ENCODE data around the gene MAST2. TPM values are rescaled to one million over a fixed set of nuclear protein-coding genes. Genes with fewer than 3 reads are reported as not detected.
"Not testable (repeated sequence)": the region's sequence is repeated elsewhere in the genome, so short reads cannot be mapped to it uniquely, and the experiment has no call there.

The MAST2 gene
- total RNA-seq, 4 donors from 2014 or later = 8.3 to 24.8 (median 14.5) TPM

DNA sequence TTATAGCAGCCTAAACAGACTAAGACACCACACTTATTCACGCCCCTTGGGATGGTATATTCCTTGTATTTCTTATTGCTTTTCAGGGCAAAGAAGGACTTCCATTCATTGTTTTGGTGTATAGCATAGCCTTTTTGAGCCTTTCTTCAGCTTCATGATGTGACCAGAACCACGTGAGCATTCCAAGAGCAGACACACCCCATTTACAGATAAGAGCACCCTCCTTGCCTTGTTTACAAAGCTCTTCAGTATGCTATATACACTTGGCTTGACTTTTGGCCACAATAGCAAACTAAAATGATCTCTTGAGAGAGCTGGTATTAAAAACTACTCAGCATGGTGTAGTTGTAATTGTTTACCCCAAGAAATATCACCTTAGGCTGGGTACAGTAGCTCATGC lies 250.3 kb downstream of the MAST2 start:
- Histone ChIP-seq H3K4me3 (no peak overlapping the region), H3K9me3 (no peaks in the 10 kb centered on the region), H3K36me3 (peaks cover 0 to 13% (median 0%) of the 10 kb centered on the region in 3 donors), H3K27ac (no peak overlapping the region), H3K27me3 (no peaks in the 10 kb centered on the region), H3K4me1 (no peaks in the 10 kb centered on the region)
- intact Hi-C loops (cut with DNase I) = no loop called here
- 59 to 80% methylated on average over 2 of the region's 2 CpGs for WGBS, 2 donors
- TF ChIP-seq POLR2A (IDR thresholded peaks at IDR 0.05) = no peak
- TF ChIP-seq, protein P1, sequence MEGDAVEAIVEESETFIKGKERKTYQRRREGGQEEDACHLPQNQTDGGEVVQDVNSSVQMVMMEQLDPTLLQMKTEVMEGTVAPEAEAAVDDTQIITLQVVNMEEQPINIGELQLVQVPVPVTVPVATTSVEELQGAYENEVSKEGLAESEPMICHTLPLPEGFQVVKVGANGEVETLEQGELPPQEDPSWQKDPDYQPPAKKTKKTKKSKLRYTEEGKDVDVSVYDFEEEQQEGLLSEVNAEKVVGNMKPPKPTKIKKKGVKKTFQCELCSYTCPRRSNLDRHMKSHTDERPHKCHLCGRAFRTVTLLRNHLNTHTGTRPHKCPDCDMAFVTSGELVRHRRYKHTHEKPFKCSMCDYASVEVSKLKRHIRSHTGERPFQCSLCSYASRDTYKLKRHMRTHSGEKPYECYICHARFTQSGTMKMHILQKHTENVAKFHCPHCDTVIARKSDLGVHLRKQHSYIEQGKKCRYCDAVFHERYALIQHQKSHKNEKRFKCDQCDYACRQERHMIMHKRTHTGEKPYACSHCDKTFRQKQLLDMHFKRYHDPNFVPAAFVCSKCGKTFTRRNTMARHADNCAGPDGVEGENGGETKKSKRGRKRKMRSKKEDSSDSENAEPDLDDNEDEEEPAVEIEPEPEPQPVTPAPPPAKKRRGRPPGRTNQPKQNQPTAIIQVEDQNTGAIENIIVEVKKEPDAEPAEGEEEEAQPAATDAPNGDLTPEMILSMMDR (IDR thresholded peaks at IDR 0.05) = no peak
- no peak for DNase-seq

DNA sequence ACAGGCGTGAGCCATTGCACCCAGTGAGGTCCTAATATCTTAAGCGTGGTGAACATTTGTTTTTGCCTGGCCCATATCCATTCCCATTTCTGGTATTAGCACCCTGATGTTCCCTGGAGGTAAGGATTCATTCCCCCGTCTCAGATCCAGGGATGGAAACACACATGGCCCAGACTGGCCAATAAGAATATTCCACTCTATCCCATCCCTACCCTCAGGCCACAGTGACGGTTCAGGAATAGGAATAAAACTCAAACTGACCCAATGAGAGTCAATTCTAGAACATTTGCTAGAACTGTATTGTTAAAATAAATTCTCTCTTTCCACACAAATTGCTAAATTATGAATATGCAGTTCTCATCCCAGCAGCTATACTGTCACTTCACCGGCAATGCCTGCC lies 252.9 kb downstream of the MAST2 start:
- Histone ChIP-seq H3K4me1 (no peaks in the 10 kb centered on the region), H3K4me3 (no peak overlapping the region), H3K9me3 (no peaks in the 10 kb centered on the region), H3K27me3 (no peaks in the 10 kb centered on the region), H3K27ac (no peak overlapping the region), H3K36me3 (peaks cover 0 to 17% (median 0%) of the 10 kb centered on the region in 3 donors)
- intact Hi-C loops (cut with DNase I) = no loop called here
- DNase-seq = no peak
- WGBS, 2 donors = 88 to 98% methylated on average over 5 of the region's 5 CpGs
- TF ChIP-seq, protein P1 (IDR thresholded peaks at IDR 0.05) = no peak
- TF ChIP-seq POLR2A (IDR thresholded peaks at IDR 0.05) = no peak

DNA sequence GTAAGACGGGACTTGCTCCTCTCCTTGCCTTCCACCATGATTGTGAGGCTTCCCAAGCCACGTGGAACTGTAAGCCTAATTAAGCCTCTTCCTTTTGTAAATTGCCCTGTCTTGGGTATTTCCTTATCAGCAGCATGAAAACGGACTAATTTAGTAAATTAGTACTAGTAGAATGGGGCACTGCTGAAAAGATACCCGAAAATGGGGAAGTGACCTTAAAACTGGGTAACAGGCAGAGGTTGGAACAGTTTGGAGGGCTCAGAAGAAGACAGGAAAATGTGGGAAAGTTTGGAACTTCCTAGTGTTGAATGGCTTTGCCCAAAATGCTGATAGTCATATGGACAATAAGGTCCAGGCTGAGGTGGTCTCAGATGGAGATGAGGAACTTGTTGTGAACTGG lies 253.8 kb downstream of the MAST2 start:
- H3K4me1 ChIP-seq; H3K27me3 ChIP-seq; H3K27ac ChIP-seq; H3K4me3 ChIP-seq; H3K9me3 ChIP-seq; intact Hi-C loops (cut with DNase I); DNase-seq: not testable (repeated sequence)
- 82 to 89% methylated on average over 3 to 4 of the region's 4 CpGs for WGBS, 2 donors
- H3K36me3 ChIP-seq = peaks cover 0 to 21% (median 0%) of the 10 kb centered on the region in 3 donors

DNA sequence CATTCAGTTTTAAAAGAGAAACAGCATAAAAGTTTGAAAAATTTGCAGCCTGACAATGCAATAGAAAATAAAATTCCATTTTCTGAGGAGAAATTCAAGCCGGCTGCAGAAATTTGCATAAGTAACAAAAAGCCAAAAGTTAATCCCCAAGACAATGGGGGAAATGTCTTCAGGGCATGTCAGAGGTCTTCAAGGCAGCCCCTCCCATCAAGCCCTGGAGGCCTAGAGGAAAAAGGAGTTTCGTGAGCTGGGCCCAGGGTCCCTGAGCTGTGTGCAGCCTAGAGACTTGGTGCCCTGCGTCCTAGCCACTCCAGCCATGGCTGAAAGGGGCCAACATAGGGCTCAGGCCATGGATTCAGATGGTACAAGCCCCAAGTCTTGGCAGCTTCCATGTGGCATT lies 254.4 kb downstream of the MAST2 start:
- Histone ChIP-seq H3K27me3 (no peaks in the 10 kb centered on the region), H3K4me1 (no peaks in the 10 kb centered on the region), H3K9me3 (no peaks in the 10 kb centered on the region), H3K36me3 (peaks cover 0 to 21% (median 0%) of the 10 kb centered on the region in 3 donors), H3K27ac (no peak overlapping the region), H3K4me3 (no peak overlapping the region)
- no peak for DNase-seq
- intact Hi-C loops (cut with DNase I) = no loop called here
- WGBS, 2 donors = 57 to 95% methylated on average over 3 of the region's 3 CpGs
- TF ChIP-seq, protein P1 (IDR thresholded peaks at IDR 0.05) = no peak
- no peak for TF ChIP-seq POLR2A (IDR thresholded peaks at IDR 0.05)

DNA sequence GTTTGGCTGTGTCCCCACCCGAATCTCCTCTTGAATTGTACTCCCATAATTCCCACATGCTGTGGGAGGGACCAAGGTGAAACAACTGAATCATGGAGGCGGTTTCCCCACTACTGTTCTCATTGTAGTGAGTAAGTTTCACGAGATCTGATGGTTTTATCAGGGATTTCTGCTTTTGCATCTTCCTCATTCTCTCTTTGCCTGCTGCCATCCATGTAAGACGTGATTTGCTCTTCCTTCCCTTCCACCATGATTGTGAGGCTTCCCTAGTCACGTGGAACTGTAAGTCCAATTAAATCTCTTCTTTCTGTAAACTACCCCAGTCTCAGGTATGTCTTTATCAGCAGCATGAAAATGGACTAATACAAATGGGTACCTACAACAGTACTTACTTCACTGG lies 255.5 kb downstream of the MAST2 start:
- Histone ChIP-seq H3K27me3 (no peaks in the 10 kb centered on the region), H3K4me3 (no peak overlapping the region), H3K36me3 (peaks cover 0 to 20% (median 0%) of the 10 kb centered on the region in 3 donors), H3K27ac (no peak overlapping the region), H3K9me3 (no peaks in the 10 kb centered on the region), H3K4me1 (no peaks in the 10 kb centered on the region)
- 89 to 90% methylated on average over 5 of the region's 5 CpGs for WGBS, 2 donors
- TF ChIP-seq POLR2A (IDR thresholded peaks at IDR 0.05) = no peak
- TF ChIP-seq, protein P1 (IDR thresholded peaks at IDR 0.05) = no peak
- intact Hi-C loops (cut with DNase I) = no loop called here
- DNase-seq = no peak

DNA sequence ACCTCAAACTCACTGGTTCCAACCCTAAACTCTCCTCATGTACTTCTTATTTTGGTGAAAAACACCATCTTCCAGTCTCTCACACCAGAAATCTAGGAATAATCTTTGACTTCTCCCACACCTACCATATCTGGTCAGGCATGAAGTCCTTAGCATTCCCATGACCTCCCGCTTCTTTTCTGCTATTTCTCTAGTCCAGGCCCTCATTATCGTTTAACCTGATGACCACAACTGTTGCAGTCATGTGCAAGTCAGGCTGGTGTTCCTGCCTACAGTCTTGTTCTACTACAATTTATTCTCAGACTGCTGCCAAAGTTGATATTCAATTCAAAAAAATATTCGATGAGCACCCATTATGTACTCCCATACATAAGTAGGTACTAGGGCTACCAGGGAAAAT lies 257.7 kb downstream of the MAST2 start:
- TF ChIP-seq POLR2A (IDR thresholded peaks at IDR 0.05) = no peak
- TF ChIP-seq, protein P1 (IDR thresholded peaks at IDR 0.05) = no peak
- no peaks in the 10 kb centered on the region for H3K27me3 ChIP-seq
- 65 to 80% methylated on average over 3 of the region's 3 CpGs for WGBS, 2 donors

More for the DNA sequence above, 257.7 kb downstream of the MAST2 start:
- intact Hi-C loops (cut with DNase I) = no loop called here
- no peaks in the 10 kb centered on the region for H3K9me3 ChIP-seq
- DNase-seq = no peak
- H3K36me3 ChIP-seq = peaks cover 0 to 14% (median 0%) of the 10 kb centered on the region in 3 donors
- no peak overlapping the region for H3K4me3 ChIP-seq
- no peaks in the 10 kb centered on the region for H3K4me1 ChIP-seq
- H3K27ac ChIP-seq = no peak overlapping the region

All from esophagus squamous epithelium (tissue), 5 donors.